Measurements from ENCODE around the gene CRNN. TPM values are rescaled to one million over a fixed set of nuclear protein-coding genes. Genes with fewer than 3 reads are reported as not detected.

Gene CRNN
- total RNA-seq, 3 donors from 2014 or later (not counting 1 experiment from before 2014, with no cell fraction given), result not detected

GRCh38 chr1:152398812-152399698, 15.0 kb downstream of the CRNN start:
- peak in 1 of 2 donors; percentile 53 for DNase-seq

GRCh38 chr1:152397474-152397873, 16.6 kb downstream of the CRNN start:
- WGBS (ENCODE audit: insufficient coverage), result 79% methylated on average over 4 of the region's 5 CpGs
- no peaks in the 10 kb centered on the region for H3K9me3 Mint-ChIP-seq
- ATAC-seq (no peak), DNase-seq (no peak)
- H3K4me3 Mint-ChIP-seq, result no peak overlapping the region
- H3K4me1 ChIP-seq (ENCODE audit: control insufficient read depth, insufficient read depth, low read length), result no peaks in the 10 kb centered on the region
- H3K27ac Mint-ChIP-seq, result no peak overlapping the region
- no peaks in the 10 kb centered on the region for H3K9me3 ChIP-seq (ENCODE audit: control insufficient read depth, insufficient read depth, low read length)
- no peaks in the 10 kb centered on the region for H3K36me3 ChIP-seq (ENCODE audit: control insufficient read depth, insufficient read depth, low read length)
- no peak for TF ChIP-seq CTCF (IDR thresholded peaks at IDR 0.05)
- no peaks in the 10 kb centered on the region for H3K27me3 ChIP-seq (ENCODE audit: control insufficient read depth, insufficient read depth, low read length)
- H3K27me3 Mint-ChIP-seq (ENCODE audit: low read depth in 2 of 2), result peaks cover 9 to 36% of the 10 kb centered on the region in 2 donors
- H3K4me1 Mint-ChIP-seq, result no peaks in the 10 kb centered on the region
- no peak overlapping the region for H3K4me3 ChIP-seq (ENCODE audit: low read length)
- intact Hi-C loops (cut with micrococcal nuclease), result no loop called here
- H3K27ac ChIP-seq (ENCODE audit: low read length), result no peak overlapping the region
- no peaks in the 10 kb centered on the region for H3K36me3 Mint-ChIP-seq

More at GRCh38 chr1:152398812-152399698, 15.0 kb downstream of the CRNN start:
- no peak for ATAC-seq
- H3K4me1 ChIP-seq (ENCODE audit: control insufficient read depth, insufficient read depth, low read length), result no peaks in the 10 kb centered on the region
- no peak overlapping the region for H3K27ac ChIP-seq (ENCODE audit: low read length)
- H3K9me3 ChIP-seq (ENCODE audit: control insufficient read depth, insufficient read depth, low read length), result no peaks in the 10 kb centered on the region
- peaks cover 9 to 31% of the 10 kb centered on the region in 2 donors for H3K27me3 Mint-ChIP-seq (ENCODE audit: low read depth in 2 of 2)
- no peaks in the 10 kb centered on the region for H3K27me3 ChIP-seq (ENCODE audit: control insufficient read depth, insufficient read depth, low read length)
- H3K4me1 Mint-ChIP-seq, result no peaks in the 10 kb centered on the region
- no peaks in the 10 kb centered on the region for H3K36me3 Mint-ChIP-seq
- H3K4me3 ChIP-seq (ENCODE audit: low read length), result no peak overlapping the region
- 50% methylated on average over 8 of the region's 8 CpGs for WGBS (ENCODE audit: insufficient coverage)
- no peaks in the 10 kb centered on the region for H3K9me3 Mint-ChIP-seq
- no peak overlapping the region for H3K27ac Mint-ChIP-seq
- no peak for TF ChIP-seq CTCF (IDR thresholded peaks at IDR 0.05)
- intact Hi-C loops (cut with micrococcal nuclease), result no loop called here
- H3K36me3 ChIP-seq (ENCODE audit: control insufficient read depth, insufficient read depth, low read length), result no peaks in the 10 kb centered on the region
- H3K4me3 Mint-ChIP-seq, result no peak overlapping the region

GRCh38 chr1:152394151-152394550, 19.9 kb downstream of the CRNN start:
- Mint-ChIP-seq H3K4me3 (no peak overlapping the region), H3K36me3 (no peaks in the 10 kb centered on the region), H3K4me1 (no peaks in the 10 kb centered on the region), H3K27me3 (ENCODE audit: low read depth in 2 of 2) (peaks cover 23 to 51% of the 10 kb centered on the region in 2 donors), H3K27ac (no peak overlapping the region), H3K9me3 (no peaks in the 10 kb centered on the region)
- Histone ChIP-seq H3K36me3 (ENCODE audit: control insufficient read depth, insufficient read depth, low read length) (no peaks in the 10 kb centered on the region), H3K4me3 (ENCODE audit: low read length) (no peak overlapping the region), H3K9me3 (ENCODE audit: control insufficient read depth, insufficient read depth, low read length) (no peaks in the 10 kb centered on the region), H3K4me1 (ENCODE audit: control insufficient read depth, insufficient read depth, low read length) (no peaks in the 10 kb centered on the region), H3K27ac (ENCODE audit: low read length) (no peak overlapping the region), H3K27me3 (ENCODE audit: control insufficient read depth, insufficient read depth, low read length) (no peaks in the 10 kb centered on the region)
- intact Hi-C loops (cut with micrococcal nuclease), result no loop called here
- DNase-seq (peak in 1 of 2 donors; percentile 4), ATAC-seq (no peak)
- WGBS (ENCODE audit: insufficient coverage), result 56% methylated on average over 1 of the region's 1 CpG
- TF ChIP-seq CTCF (IDR thresholded peaks at IDR 0.05), result no peak

Data from natural killer cell (primary cell).